GM18868 (cell line): ENCODE data around the gene ARHGEF12.

Experiments
- ATAC-seq: cut with Tn5 transposase; IDR thresholded peaks from one replicate; pipeline ENCODE4 v1.9.1; 2021; ENCODE audit warnings: mild to moderate bottlenecking, moderate library complexity; ENCODE audit not compliant: unreplicated experiment

Gene ARHGEF12

GRCh38 chr11:120335908-120336640 lies at the start of gene ARHGEF12:
Gene ARHGEF12 (plus strand): TSS chr11:120336413. CDS start chr11:120337244, 831 bp downstream.
- ATAC-seq = peak; percentile 49

- no peak for ATAC-seq
These were observed 48.2 kb upstream of the ARHGEF12 start for GRCh38 chr11:120288021-120288420.

- no peak for ATAC-seq
These were observed 46.8 kb upstream of the ARHGEF12 start for GRCh38 chr11:120289426-120289825.

GRCh38 chr11:120290956-120291355 lies 45.3 kb upstream of the ARHGEF12 start:
- ATAC-seq = no peak

GRCh38 chr11:120293038-120293800 lies 43.0 kb upstream of the ARHGEF12 start:
- ATAC-seq = no peak

- no peak for ATAC-seq
These were observed 42.1 kb upstream of the ARHGEF12 start for GRCh38 chr11:120294096-120294495.

GRCh38 chr11:120295099-120295498 lies 41.1 kb upstream of the ARHGEF12 start:
- ATAC-seq = no peak

- no peak for ATAC-seq
These were observed 39.7 kb upstream of the ARHGEF12 start for GRCh38 chr11:120296554-120296953.

GRCh38 chr11:120298461-120298860 lies 37.8 kb upstream of the ARHGEF12 start:
- no peak for ATAC-seq

GRCh38 chr11:120302001-120302805 lies 34.0 kb upstream of the ARHGEF12 start:
- ATAC-seq = no peak

- ATAC-seq = peak; percentile 74
These were observed 33.1 kb upstream of the ARHGEF12 start for GRCh38 chr11:120303004-120303637.

GRCh38 chr11:120304526-120304925 lies 31.7 kb upstream of the ARHGEF12 start:
- no peak for ATAC-seq

- no peak for ATAC-seq
These were observed 30.9 kb upstream of the ARHGEF12 start for GRCh38 chr11:120305286-120305685.

- no peak for ATAC-seq
These were observed 29.5 kb upstream of the ARHGEF12 start for GRCh38 chr11:120306519-120307242.

- ATAC-seq = no peak
These were observed 28.7 kb upstream of the ARHGEF12 start for GRCh38 chr11:120307476-120307875.

- ATAC-seq = no peak
These were observed 28.1 kb upstream of the ARHGEF12 start for GRCh38 chr11:120308081-120308480.

GRCh38 chr11:120310870-120311269 lies 25.3 kb upstream of the ARHGEF12 start:
- ATAC-seq = no peak

GRCh38 chr11:120314861-120315260 lies 21.4 kb upstream of the ARHGEF12 start:
- no peak for ATAC-seq

GRCh38 chr11:120316880-120317688 lies 19.1 kb upstream of the ARHGEF12 start:
- no peak for ATAC-seq
